Endothelial cell of umbilical vein (primary cell): ENCODE data around the gene VAV3. TPM values are rescaled to one million over a fixed set of nuclear protein-coding genes. Genes with fewer than 3 reads are reported as not detected.

Experiments
- BruUV-seq: library from RNA; stranded (reverse); fragments of 400-500 nt; replicated peaks from 2 replicates; lab custom pipeline; 2021; lab: Mats Ljungman, UMichigan
- CTCF ChIA-PET: fragments of 300-600, 350-600 bp; sonication (Branson Sonifier 250); formaldehyde crosslinking; loops from one replicate; lab custom pipeline; 2021; ENCODE audit warnings: antibody characterized with exemption, inconsistent platforms; lab: Charles Lee
- POLR2A ChIA-PET: fragments of 300-600, 350-600 bp; sonication (Branson Sonifier 250); formaldehyde crosslinking; loops from one replicate; lab custom pipeline; 2021; ENCODE audit warnings: antibody characterized with exemption, inconsistent platforms; lab: Charles Lee
- DNase-seq: peaks from one replicate; pipeline ENCODE4 v3.0.0-alpha.2; 2011; ENCODE audit warnings: low read depth, low spot score
- FAIRE-seq: peaks from 2 replicates; lab custom pipeline; 2011; peaks lifted over from hg19 to GRCh38; lab: Jason Lieb, UNC
- H2AFZ ChIP-seq: 2 replicates; pipeline ENCODE4 v1.6.0; 2012; ENCODE audit warnings: low read depth, low read length, control low read depth, inconsistent platforms
- H3K27ac ChIP-seq: 2 replicates; pipeline ENCODE4 v1.5.1; 2011; ENCODE audit warnings: low read depth, mild to moderate bottlenecking, control low read depth, low read length, moderate library complexity; ENCODE audit not compliant: insufficient read depth
- H3K27me3 ChIP-seq, 2 experiments: 2 replicates each; pipeline versions ENCODE4 v1.6.0 to v1.6.1; 2011; ENCODE audit warnings: low read length in 2 of 2, mixed read lengths in 1 of 2; ENCODE audit not compliant: control insufficient read depth in 2 of 2, insufficient read depth in 2 of 2
- H3K36me3 ChIP-seq, 2 experiments: 2 replicates in 1 of 2; 3 replicates in 1 of 2; pipeline ENCODE4 v1.5.1; 2011; ENCODE audit warnings: low read length in 2 of 2, mild to moderate bottlenecking in 1 of 2, moderate library complexity in 1 of 2; ENCODE audit not compliant: control insufficient read depth in 2 of 2, insufficient read depth in 2 of 2; ENCODE audit errors: extremely low read depth in 1 of 2
- H3K4me1 ChIP-seq: 3 replicates; pipeline ENCODE4 v1.5.1; 2011; ENCODE audit warnings: mild to moderate bottlenecking, low read length; ENCODE audit not compliant: control insufficient read depth, insufficient read depth; ENCODE audit errors: extremely low read depth
- H3K4me2 ChIP-seq: 2 replicates; pipeline ENCODE4 v1.6.1; 2011; ENCODE audit warnings: low read length, control low read depth, mixed read lengths; ENCODE audit not compliant: insufficient read depth
- H3K4me3 ChIP-seq, 3 experiments: fragments of 200-600 bp in 1 of 3; sonication (generic), shearing (Covaris generic) in 1 of 3; replicated peaks in 1 of 3; 2 replicates each; pipeline ENCODE4 v1.5.1; 2011 to 2016; ENCODE audit warnings: control low read depth in 3 of 3, low read length in 3 of 3, mild to moderate bottlenecking in 2 of 3, inconsistent platforms in 1 of 3, low read depth in 1 of 3, moderate library complexity in 1 of 3; ENCODE audit not compliant: insufficient read depth in 1 of 3
- H3K79me2 ChIP-seq: 2 replicates; pipeline ENCODE4 v1.6.0; 2012; ENCODE audit warnings: low read length, inconsistent platforms; ENCODE audit not compliant: control insufficient read depth, insufficient read depth
- H3K9ac ChIP-seq: replicated peaks from 2 replicates; pipeline ENCODE3; 2011; ENCODE audit warnings: low read length, control low read depth; ENCODE audit not compliant: insufficient read depth; ENCODE audit errors: extremely low read depth
- H3K9me1 ChIP-seq: replicated peaks from 3 replicates; pipeline ENCODE4 v1.6.0; 2011; ENCODE audit warnings: mild to moderate bottlenecking, low read length; ENCODE audit not compliant: control insufficient read depth, insufficient read depth; ENCODE audit errors: extremely low read depth
- H3K9me3 ChIP-seq: replicated peaks from 2 replicates; pipeline ENCODE4 v1.5.1; 2012; ENCODE audit warnings: low read length, inconsistent platforms; ENCODE audit not compliant: control insufficient read depth, insufficient read depth
- H4K20me1 ChIP-seq: replicated peaks from 2 replicates; pipeline ENCODE3; 2011; ENCODE audit warnings: mild to moderate bottlenecking, low read length; ENCODE audit not compliant: control insufficient read depth, insufficient read depth; ENCODE audit errors: extremely low read depth
- CTCF ChIP-seq, 2 donors: IDR thresholded peaks; 1 replicate in 1 of 2; 2 replicates in 1 of 2; pipeline ENCODE4 v1.5.1; 2011; ENCODE audit warnings: low read length in 2 of 2, mild to moderate bottlenecking in 2 of 2, moderate library complexity in 2 of 2, control low read depth in 1 of 2, inconsistent platforms in 1 of 2, low read depth in 1 of 2; ENCODE audit not compliant: insufficient read depth in 1 of 2; ENCODE audit errors: extremely low read depth in 1 of 2
- EZH2 ChIP-seq: IDR thresholded peaks from 2 replicates; pipeline ENCODE4 v1.6.1; 2012; ENCODE audit warnings: borderline replicate concordance, low read depth, mild to moderate bottlenecking, moderate library complexity, low read length, inconsistent platforms; ENCODE audit not compliant: severe bottlenecking
- FOS ChIP-seq: IDR thresholded peaks from 2 replicates; pipeline ENCODE4 v1.6.1; 2011; ENCODE audit warnings: mild to moderate bottlenecking, low read length, moderate library complexity, borderline replicate concordance; ENCODE audit not compliant: insufficient read depth
- GATA2 ChIP-seq: IDR thresholded peaks from 2 replicates; pipeline ENCODE4 v1.7.0; 2011; ENCODE audit warnings: low read depth, mild to moderate bottlenecking, moderate library complexity, mixed read lengths, low read length; ENCODE audit not compliant: insufficient read length, insufficient read depth
- JUN ChIP-seq: IDR thresholded peaks from 2 replicates; pipeline ENCODE4 v1.6.1; 2011; ENCODE audit warnings: borderline replicate concordance, low read depth; ENCODE audit not compliant: insufficient read length, insufficient read depth
- MYC ChIP-seq: IDR thresholded peaks from one replicate; pipeline ENCODE4 v1.6.1; 2011; ENCODE audit warnings: mild to moderate bottlenecking, low read depth, low read length
- POLR2A ChIP-seq: IDR thresholded peaks from 2 replicates; pipeline ENCODE4 v1.6.1; 2012; ENCODE audit warnings: low read depth, mild to moderate bottlenecking, control low read depth, low read length
- POLR2AphosphoS5 ChIP-seq: IDR thresholded peaks from 2 replicates; pipeline ENCODE4 v1.6.1; 2012; ENCODE audit warnings: low read depth, mild to moderate bottlenecking, control low read depth, low read length, moderate library complexity; ENCODE audit not compliant: insufficient read depth
- dilution Hi-C: fragments of 300-500 bp; cut with MboI; formaldehyde crosslinking; loops from one replicate; pipeline ENCODE4 v1.15.0; 2019; ENCODE audit warnings: low sequenced_read_pairs; ENCODE audit not compliant: extremely low pct_ligation_motif_present
- intact Hi-C: fragments of 100-400 bp; cut with micrococcal nuclease; formaldehyde crosslinking; loops from one replicate; pipeline ENCODE4 v1.10.0; 2022
- polyA plus RNA-seq, 4 experiments: library from polyadenylated mRNA; depleted of rRNA in 3 of 4; stranded (reverse) in 3 of 4; unstranded in 1 of 4; fragments of >200 nt; gene quantifications; 2 replicates each; pipeline versions ENCODE4 v1.2.1 to v1.2.3, GENCODE V29; 2011 to 2012; ENCODE audit warnings: missing spikeins in 1 of 4
- total RNA-seq: library from RNA; stranded (reverse); gene quantifications from 2 replicates; pipeline ENCODE4 v1.2.3, GENCODE V29; 2021
- TF ChIP-seq, protein P1 (sequence below): IDR thresholded peaks from 2 replicates; pipeline ENCODE4 v1.6.1; 2011; ENCODE audit not compliant: insufficient read depth, insufficient read length

The VAV3 gene
- total and polyA plus RNA-seq, 2 donors (not counting 3 experiments of a cell fraction or from before 2014, with no cell fraction given) = 0.18 to 1.5 TPM

DNA sequence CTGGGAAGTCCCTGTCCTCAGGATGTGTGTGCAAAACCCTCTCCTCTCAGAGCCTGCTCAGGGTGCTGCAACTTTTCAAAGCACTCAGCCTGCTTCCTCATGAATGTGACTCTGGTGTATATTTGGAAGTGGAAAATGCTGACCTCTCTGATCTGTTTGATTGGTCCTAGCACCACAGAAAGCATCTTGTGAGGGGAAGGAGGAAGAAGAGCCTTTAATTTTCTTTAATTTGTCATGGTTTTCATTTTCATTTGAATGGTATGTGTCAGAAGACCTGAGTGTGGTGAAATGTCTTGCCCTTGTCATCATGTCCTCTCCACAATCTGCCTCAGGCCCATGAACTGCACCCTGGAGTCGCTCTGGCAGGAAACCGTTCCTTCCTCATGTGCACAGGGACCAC, 440.7 kb downstream of the VAV3 start:
- H3K4me3 ChIP-seq = no peak overlapping the region
- TF ChIP-seq JUN (no peak), POLR2AphosphoS5 (no peak), POLR2A (no peak), FOS (no peak), MYC (no peak), EZH2 (no peak), CTCF (IDR thresholded peaks at IDR 0.05; ENCODE audit: extremely low read depth in 1 of 2, insufficient read depth in 1 of 2, low read depth in 1 of 2, low read length in 2 of 2) (no peak), GATA2 (no peak)
- TF ChIP-seq, protein P1, sequence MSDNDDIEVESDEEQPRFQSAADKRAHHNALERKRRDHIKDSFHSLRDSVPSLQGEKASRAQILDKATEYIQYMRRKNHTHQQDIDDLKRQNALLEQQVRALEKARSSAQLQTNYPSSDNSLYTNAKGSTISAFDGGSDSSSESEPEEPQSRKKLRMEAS = no peak
- H3K27ac ChIP-seq = no peak overlapping the region
- dilution Hi-C loops = no loop called here
- no peak overlapping the region for H2AFZ ChIP-seq
- no TSS peak for BruUV-seq
- FAIRE-seq = no peak
- H4K20me1 ChIP-seq = no peaks in the 10 kb centered on the region
- intact Hi-C loops = no loop called here
- no peaks in the 10 kb centered on the region for H3K79me2 ChIP-seq
- DNase-seq = no peak
- no peaks in the 10 kb centered on the region for H3K36me3 ChIP-seq
- ChIA-PET POLR2A (no interaction called here), CTCF (no interaction called here)
- no peaks in the 10 kb centered on the region for H3K4me1 ChIP-seq
- no peaks in the 10 kb centered on the region for H3K27me3 ChIP-seq
- H3K9me3 ChIP-seq = no peaks in the 10 kb centered on the region
- no peaks in the 10 kb centered on the region for H3K9me1 ChIP-seq
- H3K4me2 ChIP-seq = no peak overlapping the region
- H3K9ac ChIP-seq = no peak overlapping the region
